ENCODE data around the gene SLC6A1. TPM values are rescaled to one million over a fixed set of nuclear protein-coding genes. Genes with fewer than 3 reads are reported as not detected.

SLC6A1 gene
- total RNA-seq, 1 donor from 2014 or later, result not detected

GRCh38 chr3:10949197-10949596, 43.4 kb upstream of the SLC6A1 start:
- no peak overlapping the region for H3K4me3 Mint-ChIP-seq
- H3K9me3 Mint-ChIP-seq, result no peaks in the 10 kb centered on the region
- DNase-seq (ENCODE audit: low spot score in 2 of 2, unreplicated experiment in 2 of 2), result no peak
- TF ChIP-seq, protein P1, sequence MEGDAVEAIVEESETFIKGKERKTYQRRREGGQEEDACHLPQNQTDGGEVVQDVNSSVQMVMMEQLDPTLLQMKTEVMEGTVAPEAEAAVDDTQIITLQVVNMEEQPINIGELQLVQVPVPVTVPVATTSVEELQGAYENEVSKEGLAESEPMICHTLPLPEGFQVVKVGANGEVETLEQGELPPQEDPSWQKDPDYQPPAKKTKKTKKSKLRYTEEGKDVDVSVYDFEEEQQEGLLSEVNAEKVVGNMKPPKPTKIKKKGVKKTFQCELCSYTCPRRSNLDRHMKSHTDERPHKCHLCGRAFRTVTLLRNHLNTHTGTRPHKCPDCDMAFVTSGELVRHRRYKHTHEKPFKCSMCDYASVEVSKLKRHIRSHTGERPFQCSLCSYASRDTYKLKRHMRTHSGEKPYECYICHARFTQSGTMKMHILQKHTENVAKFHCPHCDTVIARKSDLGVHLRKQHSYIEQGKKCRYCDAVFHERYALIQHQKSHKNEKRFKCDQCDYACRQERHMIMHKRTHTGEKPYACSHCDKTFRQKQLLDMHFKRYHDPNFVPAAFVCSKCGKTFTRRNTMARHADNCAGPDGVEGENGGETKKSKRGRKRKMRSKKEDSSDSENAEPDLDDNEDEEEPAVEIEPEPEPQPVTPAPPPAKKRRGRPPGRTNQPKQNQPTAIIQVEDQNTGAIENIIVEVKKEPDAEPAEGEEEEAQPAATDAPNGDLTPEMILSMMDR (IDR thresholded peaks at IDR 0.05; ENCODE audit: unreplicated experiment), result no peak
- H3K4me1 Mint-ChIP-seq, result no peaks in the 10 kb centered on the region
- H3K27me3 Mint-ChIP-seq (ENCODE audit: low read depth), result peaks cover 43% of the 10 kb centered on the region
- no peak overlapping the region for H3K27ac Mint-ChIP-seq
- H3K36me3 Mint-ChIP-seq, result no peaks in the 10 kb centered on the region

GRCh38 chr3:10950476-10951294, 41.9 kb upstream of the SLC6A1 start:
- Mint-ChIP-seq H3K36me3 (no peaks in the 10 kb centered on the region), H3K27me3 (ENCODE audit: low read depth) (peaks cover 53% of the 10 kb centered on the region), H3K9me3 (no peaks in the 10 kb centered on the region), H3K4me3 (no peak overlapping the region), H3K27ac (no peak overlapping the region), H3K4me1 (no peaks in the 10 kb centered on the region)
- TF ChIP-seq, protein P1 (IDR thresholded peaks at IDR 0.05; ENCODE audit: unreplicated experiment), result peak; percentile 35
- no peak for DNase-seq (ENCODE audit: low spot score in 2 of 2, unreplicated experiment in 2 of 2)

GRCh38 chr3:10951295-10951926, 41.1 kb upstream of the SLC6A1 start:
- Mint-ChIP-seq H3K4me3 (no peak overlapping the region), H3K27me3 (ENCODE audit: low read depth) (peaks cover 59% of the 10 kb centered on the region), H3K4me1 (no peaks in the 10 kb centered on the region), H3K9me3 (no peaks in the 10 kb centered on the region), H3K36me3 (no peaks in the 10 kb centered on the region), H3K27ac (no peak overlapping the region)
- TF ChIP-seq, protein P1 (IDR thresholded peaks at IDR 0.05; ENCODE audit: unreplicated experiment), result no peak
- DNase-seq (ENCODE audit: low spot score in 2 of 2, unreplicated experiment in 2 of 2), result no peak

GRCh38 chr3:10952525-10952924, 40.0 kb upstream of the SLC6A1 start:
- DNase-seq (ENCODE audit: low spot score in 2 of 2, unreplicated experiment in 2 of 2), result no peak
- H3K9me3 Mint-ChIP-seq, result no peaks in the 10 kb centered on the region
- H3K27me3 Mint-ChIP-seq (ENCODE audit: low read depth), result peaks cover 65% of the 10 kb centered on the region
- no peaks in the 10 kb centered on the region for H3K4me1 Mint-ChIP-seq
- no peaks in the 10 kb centered on the region for H3K36me3 Mint-ChIP-seq
- TF ChIP-seq, protein P1 (IDR thresholded peaks at IDR 0.05; ENCODE audit: unreplicated experiment), result no peak
- no peak overlapping the region for H3K27ac Mint-ChIP-seq
- H3K4me3 Mint-ChIP-seq, result no peak overlapping the region

DNA sequence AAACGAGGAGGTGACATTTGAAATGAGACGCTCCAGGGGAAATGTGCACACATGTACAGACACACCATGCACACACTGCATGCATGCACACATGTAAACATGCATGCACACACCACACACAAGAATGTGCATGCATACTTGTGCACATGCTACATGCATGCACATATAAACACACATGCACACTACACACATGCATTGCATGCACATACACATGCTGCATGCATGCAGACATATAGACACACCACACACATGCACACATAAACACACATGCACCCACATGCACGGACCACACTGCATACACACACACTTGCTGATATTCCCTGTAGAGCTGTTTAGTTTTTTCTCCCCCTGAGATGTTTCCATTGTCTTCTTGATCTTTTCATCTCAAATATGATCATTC, 37.8 kb upstream of the SLC6A1 start:
- no peaks in the 10 kb centered on the region for H3K36me3 Mint-ChIP-seq
- peaks cover 63% of the 10 kb centered on the region for H3K27me3 Mint-ChIP-seq (ENCODE audit: low read depth)
- no peaks in the 10 kb centered on the region for H3K9me3 Mint-ChIP-seq
- no peak overlapping the region for H3K27ac Mint-ChIP-seq
- H3K4me1 Mint-ChIP-seq, result no peaks in the 10 kb centered on the region
- no peak for DNase-seq (ENCODE audit: low spot score in 2 of 2, unreplicated experiment in 2 of 2)
- H3K4me3 Mint-ChIP-seq, result no peak overlapping the region
- TF ChIP-seq, protein P1 (IDR thresholded peaks at IDR 0.05; ENCODE audit: unreplicated experiment), result no peak
